Osteoblast (primary cell): Measurements from ENCODE around the gene TNFAIP8. TPM values are rescaled to one million over a fixed set of nuclear protein-coding genes. Genes with fewer than 3 reads are reported as not detected.

ENCODE experiments used
- DNase-seq: peaks from one replicate; pipeline ENCODE4 v3.0.0; 2011; ENCODE audit warnings: low spot score, mixed read lengths; ENCODE audit not compliant: insufficient read length; ENCODE audit errors: missing footprints
- H2AFZ ChIP-seq: 2 replicates; pipeline ENCODE4 v1.6.0; 2011; ENCODE audit warnings: mild to moderate bottlenecking, low read length
- H3K27ac ChIP-seq: 2 replicates; pipeline ENCODE4 v1.5.1; 2011; ENCODE audit warnings: mild to moderate bottlenecking, low read depth, low read length, moderate library complexity
- H3K27me3 ChIP-seq: 2 replicates; pipeline ENCODE4 v1.6.0; 2012; ENCODE audit warnings: mild to moderate bottlenecking, control low read depth, inconsistent platforms, low read length, moderate library complexity; ENCODE audit not compliant: insufficient read depth
- H3K36me3 ChIP-seq: 2 replicates; pipeline ENCODE4 v1.5.1; 2011; ENCODE audit warnings: mild to moderate bottlenecking, low read length, control low read depth, moderate library complexity; ENCODE audit not compliant: insufficient read depth
- H3K4me1 ChIP-seq: 2 replicates; pipeline ENCODE4 v1.5.1; 2011; ENCODE audit warnings: mild to moderate bottlenecking, low read length, control low read depth, moderate library complexity; ENCODE audit not compliant: insufficient read depth
- H3K4me2 ChIP-seq: 2 replicates; pipeline ENCODE4 v1.6.0; 2011; ENCODE audit warnings: mild to moderate bottlenecking, low read length; ENCODE audit not compliant: insufficient read depth
- H3K4me3 ChIP-seq: fragments of 200-600 bp; sonication (generic); 3 replicates; pipeline ENCODE4 v1.5.1; 2012; ENCODE audit warnings: mild to moderate bottlenecking, low read length, inconsistent platforms; ENCODE audit not compliant: insufficient read depth
- H3K79me2 ChIP-seq: 2 replicates; pipeline ENCODE4 v1.6.0; 2012; ENCODE audit warnings: mild to moderate bottlenecking, low read length, control low read depth, inconsistent platforms; ENCODE audit not compliant: insufficient read depth
- H3K9me3 ChIP-seq: 2 replicates; pipeline ENCODE4 v1.5.1; 2011; ENCODE audit warnings: low read depth, low read length, control low read depth
- H4K20me1 ChIP-seq: 2 replicates; pipeline ENCODE4 v1.6.0; 2012; ENCODE audit warnings: mild to moderate bottlenecking, low read length, control low read depth; ENCODE audit not compliant: insufficient read depth
- CTCF ChIP-seq: IDR thresholded peaks from 2 replicates; pipeline ENCODE4 v1.5.1; 2011; ENCODE audit warnings: mild to moderate bottlenecking, low read depth, low read length, moderate library complexity; ENCODE audit errors: extremely low read depth
- total RNA-seq: library from RNA; depleted of rRNA; stranded (reverse); fragments of >200 nt; gene quantifications from 2 replicates; pipeline ENCODE4 v1.2.3, GENCODE V29; 2012

TNFAIP8 gene
- total RNA-seq, 1 donor, result 23.2 TPM

- no peaks in the 10 kb centered on the region for H3K36me3 ChIP-seq
- no peaks in the 10 kb centered on the region for H3K9me3 ChIP-seq
- no peaks in the 10 kb centered on the region for H4K20me1 ChIP-seq
- peaks cover 8% of the 10 kb centered on the region for H3K4me1 ChIP-seq
- H3K79me2 ChIP-seq, result peaks cover 2% of the 10 kb centered on the region
- no peak overlapping the region for H3K27ac ChIP-seq
- H2AFZ ChIP-seq, result no peak overlapping the region
- no peak for TF ChIP-seq CTCF
- H3K4me2 ChIP-seq, result no peak overlapping the region
- H3K27me3 ChIP-seq, result no peaks in the 10 kb centered on the region
- H3K4me3 ChIP-seq, result no peak overlapping the region
- DNase-seq, result no peak
These were observed 43.4 kb upstream of the TNFAIP8 start for GRCh38 chr5:119312403-119312802.

GRCh38 chr5:119313197-119313596, 42.6 kb upstream of the TNFAIP8 start:
- H3K27me3 ChIP-seq, result no peaks in the 10 kb centered on the region
- no peak overlapping the region for H3K27ac ChIP-seq
- no peak overlapping the region for H3K4me3 ChIP-seq
- H3K4me1 ChIP-seq, result peaks cover 8% of the 10 kb centered on the region
- no peak for TF ChIP-seq CTCF
- H3K9me3 ChIP-seq, result no peaks in the 10 kb centered on the region
- H3K79me2 ChIP-seq, result peaks cover 2% of the 10 kb centered on the region
- H2AFZ ChIP-seq, result no peak overlapping the region
- H3K36me3 ChIP-seq, result no peaks in the 10 kb centered on the region
- H4K20me1 ChIP-seq, result no peaks in the 10 kb centered on the region
- DNase-seq, result no peak
- H3K4me2 ChIP-seq, result no peak overlapping the region

GRCh38 chr5:119313658-119314605, 41.9 kb upstream of the TNFAIP8 start:
- no peak overlapping the region for H3K4me2 ChIP-seq
- H3K79me2 ChIP-seq, result peaks cover 1% of the 10 kb centered on the region

More at GRCh38 chr5:119313658-119314605, 41.9 kb upstream of the TNFAIP8 start:
- Histone ChIP-seq H3K4me3 (no peak overlapping the region), H3K4me1 (peaks cover 8% of the 10 kb centered on the region), H3K27ac (no peak overlapping the region), H3K9me3 (no peaks in the 10 kb centered on the region), H3K27me3 (no peaks in the 10 kb centered on the region), H2AFZ (no peak overlapping the region), H4K20me1 (no peaks in the 10 kb centered on the region), H3K36me3 (no peaks in the 10 kb centered on the region)
- no peak for DNase-seq
- TF ChIP-seq CTCF, result no peak
